PC-9 (cell line): Measurements from ENCODE around the gene ACBD5. TPM values are rescaled to one million over a fixed set of nuclear protein-coding genes. Genes with fewer than 3 reads are reported as not detected.

ENCODE experiments used
- BruUV-seq: library from RNA; stranded (reverse); fragments of 400-500 nt; replicated peaks from 2 replicates; lab custom pipeline; 2021; lab: Mats Ljungman, UMichigan
- CTCF ChIA-PET: fragments of 300-600 bp; sonication (Branson Sonifier 250); formaldehyde crosslinking; loops from one replicate; lab custom pipeline; 2022; ENCODE audit warnings: antibody characterized with exemption; lab: Charles Lee
- POLR2A ChIA-PET: fragments of 300-600 bp; sonication (Branson Sonifier 250); formaldehyde crosslinking; loops from one replicate; lab custom pipeline; 2022; ENCODE audit warnings: antibody characterized with exemption; ENCODE audit not compliant: unreplicated experiment; lab: Charles Lee
- DNase-seq, 2 experiments: peaks; one replicate each; pipeline versions ENCODE4 v3.0.0 to v3.0.0-alpha.2; 2015 to 2022; ENCODE audit warnings: mixed read lengths in 1 of 2
- H2AFZ ChIP-seq: fragments of 200-600 bp; sonication (generic); 2 replicates; pipeline ENCODE4 v1.8.1; 2017; ENCODE audit warnings: antibody characterized with exemption
- H3F3A ChIP-seq: fragments of 200-600 bp; sonication (generic); 2 replicates; pipeline ENCODE4 v1.8.1; 2017; ENCODE audit warnings: antibody characterized with exemption, mild to moderate bottlenecking, low read depth; ENCODE audit not compliant: insufficient read depth
- H3K27ac ChIP-seq: fragments of 200-600 bp; sonication (generic); 2 replicates; pipeline ENCODE4 v1.6.1; 2016; ENCODE audit warnings: mixed run types
- H3K27me3 ChIP-seq: fragments of 200-600 bp; sonication (generic); 2 replicates; pipeline ENCODE4 v1.6.1; 2016; ENCODE audit warnings: low read depth, mixed run types; ENCODE audit not compliant: insufficient read depth
- H3K36me3 ChIP-seq: fragments of 200-600 bp; sonication (generic); 2 replicates; pipeline ENCODE4 v1.6.1; 2016; ENCODE audit warnings: low read depth, mixed run types
- H3K4me1 ChIP-seq: fragments of 200-600 bp; sonication (generic); replicated peaks from 2 replicates; pipeline ENCODE4 v1.6.1; 2016; ENCODE audit warnings: mixed run types; ENCODE audit not compliant: insufficient read depth
- H3K4me2 ChIP-seq: fragments of 200-600 bp; sonication (generic); 2 replicates; pipeline ENCODE4 v1.6.1; 2017; ENCODE audit warnings: mixed run types
- H3K4me3 ChIP-seq: fragments of 200-600 bp; sonication (generic); 2 replicates; pipeline ENCODE4 v1.6.1; 2016; ENCODE audit warnings: mixed run types
- H3K79me2 ChIP-seq: fragments of 200-600 bp; sonication (generic); 2 replicates; pipeline ENCODE4 v1.6.1; 2017; ENCODE audit warnings: low read depth, mixed run types
- H3K9me2 ChIP-seq: fragments of 200-600 bp; sonication (generic); 2 replicates; pipeline ENCODE4 v1.8.1; 2017; ENCODE audit warnings: mild to moderate bottlenecking; ENCODE audit not compliant: insufficient read depth
- H3K9me3 ChIP-seq: fragments of 200-600 bp; sonication (generic); 2 replicates; pipeline ENCODE4 v1.8.1; 2016; ENCODE audit warnings: low read depth; ENCODE audit not compliant: insufficient read depth
- H4K20me1 ChIP-seq: fragments of 200-600 bp; sonication (generic); 2 replicates; pipeline ENCODE4 v1.8.1; 2017; ENCODE audit not compliant: insufficient read depth
- CTCF ChIP-seq: fragments of 200-600 bp; sonication (generic); conservative IDR thresholded peaks from 2 replicates; pipeline ENCODE4 v1.6.1; 2017; ENCODE audit warnings: mixed run types, antibody characterized with exemption, mild to moderate bottlenecking, moderate library complexity
- EZH2 ChIP-seq: fragments of 200-600 bp; sonication (generic); IDR thresholded peaks from 2 replicates; pipeline ENCODE4 v1.8.0; 2017; ENCODE audit warnings: antibody characterized with exemption, low read depth
- intact Hi-C: fragments of 100-400 bp; cut with micrococcal nuclease; formaldehyde crosslinking; loops from one replicate; pipeline ENCODE4 v1.10.0; 2022; ENCODE audit not compliant: unreplicated experiment
- total RNA-seq: library from RNA; stranded (reverse); gene quantifications from 2 replicates; pipeline ENCODE4 v1.2.3, GENCODE V29; 2021

ACBD5 gene
- total RNA-seq, 1 experiment from 2014 or later, result 17.2 TPM

- DNase-seq, result no peak
- TF ChIP-seq EZH2 (no peak), CTCF (no peak)
- no peak overlapping the region for H3K4me3 ChIP-seq
- BruUV-seq, result no TSS peak
- H3K4me2 ChIP-seq, result no peak overlapping the region
- H3K36me3 ChIP-seq, result no peaks in the 10 kb centered on the region
- no peak overlapping the region for H3K27ac ChIP-seq
- H4K20me1 ChIP-seq, result no peaks in the 10 kb centered on the region
- H3K4me1 ChIP-seq, result no peaks in the 10 kb centered on the region
- no peaks in the 10 kb centered on the region for H3K9me3 ChIP-seq
- intact Hi-C loops, result no loop called here
- H3K9me2 ChIP-seq, result no peaks in the 10 kb centered on the region
- POLR2A ChIA-PET, result no interaction called here
- no peaks in the 10 kb centered on the region for H3K79me2 ChIP-seq
- CTCF ChIA-PET, result interaction anchor here (0.6 kb wide), 1 partner anchor 28 kb away, joined by 8 read pairs; no protein-coding TSS in a partner anchor
- no peak overlapping the region for H2AFZ ChIP-seq
- no peaks in the 10 kb centered on the region for H3F3A ChIP-seq
- no peaks in the 10 kb centered on the region for H3K27me3 ChIP-seq
Observed at GRCh38 chr10:27251554-27251953, 11.0 kb upstream of the ACBD5 start.

- Histone ChIP-seq H3K36me3 (no peaks in the 10 kb centered on the region), H3K27ac (no peak overlapping the region), H3K79me2 (no peaks in the 10 kb centered on the region; the same call in 1 of the 2 replicates), H3F3A (no peaks in the 10 kb centered on the region), H3K4me1 (peaks cover 6% of the 10 kb centered on the region; the same call in 1 of the 2 replicates), H4K20me1 (no peaks in the 10 kb centered on the region), H2AFZ (no peak overlapping the region), H3K4me3 (no peak overlapping the region), H3K27me3 (no peaks in the 10 kb centered on the region), H3K9me3 (no peaks in the 10 kb centered on the region), H3K9me2 (no peaks in the 10 kb centered on the region), H3K4me2 (no peak overlapping the region)
- POLR2A ChIA-PET, result no interaction called here
- CTCF ChIA-PET, result interaction anchor here (0.6 kb wide), 1 partner anchor 92 kb away, joined by 4 read pairs; no protein-coding TSS in a partner anchor
- no peak for TF ChIP-seq EZH2
- TF ChIP-seq CTCF, result no peak
- no peak for DNase-seq
- BruUV-seq, result no TSS peak
- intact Hi-C loops, result no loop called here
Observed at GRCh38 chr10:27248215-27248614, 7.6 kb upstream of the ACBD5 start.

GRCh38 chr10:27247441-27247840, 6.8 kb upstream of the ACBD5 start:
- POLR2A ChIA-PET, result no interaction called here
- Histone ChIP-seq H3K9me3 (no peaks in the 10 kb centered on the region), H3K27ac (no peak overlapping the region), H3K27me3 (no peaks in the 10 kb centered on the region), H3K36me3 (no peaks in the 10 kb centered on the region), H3K4me3 (no peak overlapping the region), H4K20me1 (no peaks in the 10 kb centered on the region), H3F3A (peaks cover 7% of the 10 kb centered on the region), H3K4me2 (no peak overlapping the region), H3K9me2 (no peaks in the 10 kb centered on the region), H2AFZ (no peak overlapping the region), H3K79me2 (no peaks in the 10 kb centered on the region; the same call in 1 of the 2 replicates), H3K4me1 (peaks cover 7% of the 10 kb centered on the region; the same call in 1 of the 2 replicates)
- intact Hi-C loops, result no loop called here
- no TSS peak for BruUV-seq
- no peak for DNase-seq
- TF ChIP-seq CTCF (no peak), EZH2 (no peak)
- CTCF ChIA-PET, result interaction anchor here (0.6 kb wide), 1 partner anchor 91 kb away, joined by 4 read pairs; no protein-coding TSS in a partner anchor
